GM18861 (cell line): ENCODE measurements around the gene SMOC1.

Source experiments
- ATAC-seq: cut with Tn5 transposase; IDR thresholded peaks from one replicate; pipeline ENCODE4 v1.9.1; 2021; ENCODE audit not compliant: unreplicated experiment

Gene SMOC1

GRCh38 chr14:69879175-69880043 lies at the start of gene SMOC1:
TSS of gene SMOC1 (plus strand) at chr14:69879416. CDS start at chr14:69879679, 263 bp downstream.
- ATAC-seq, result no peak

- no peak for ATAC-seq
Observed at GRCh38 chr14:69838881-69839416, 40.3 kb upstream of the SMOC1 start.

- ATAC-seq, result no peak
Observed at GRCh38 chr14:69839661-69840060, 39.6 kb upstream of the SMOC1 start.

GRCh38 chr14:69841656-69842055 lies 37.6 kb upstream of the SMOC1 start:
- ATAC-seq, result no peak

- no peak for ATAC-seq
Observed at GRCh38 chr14:69842686-69843420, 36.4 kb upstream of the SMOC1 start.

GRCh38 chr14:69844171-69844570 lies 35.0 kb upstream of the SMOC1 start:
- no peak for ATAC-seq

- ATAC-seq, result no peak
Observed at GRCh38 chr14:69845050-69845581, 34.1 kb upstream of the SMOC1 start.

- ATAC-seq, result no peak
Observed at GRCh38 chr14:69845787-69846186, 33.4 kb upstream of the SMOC1 start.

GRCh38 chr14:69848156-69848555 lies 31.1 kb upstream of the SMOC1 start:
- no peak for ATAC-seq

- ATAC-seq, result no peak
Observed at GRCh38 chr14:69848903-69849391, 30.3 kb upstream of the SMOC1 start.

GRCh38 chr14:69850086-69850735 lies 29.0 kb upstream of the SMOC1 start:
- ATAC-seq, result no peak

GRCh38 chr14:69850736-69851112 lies 28.5 kb upstream of the SMOC1 start:
- ATAC-seq, result no peak

- ATAC-seq, result no peak
Observed at GRCh38 chr14:69852531-69853321, 26.5 kb upstream of the SMOC1 start.

- ATAC-seq, result no peak
Observed at GRCh38 chr14:69853774-69854173, 25.4 kb upstream of the SMOC1 start.

GRCh38 chr14:69854598-69854997 lies 24.6 kb upstream of the SMOC1 start:
- ATAC-seq, result no peak

GRCh38 chr14:69855180-69855832 lies 23.9 kb upstream of the SMOC1 start:
- ATAC-seq, result no peak

- no peak for ATAC-seq
Observed at GRCh38 chr14:69858801-69859200, 20.4 kb upstream of the SMOC1 start.

GRCh38 chr14:69859591-69859990 lies 19.6 kb upstream of the SMOC1 start:
- no peak for ATAC-seq

GRCh38 chr14:69860221-69860620 lies 19.0 kb upstream of the SMOC1 start:
- ATAC-seq, result no peak
